GM12873 (cell line): ENCODE data around the gene C20orf204.

Source experiments
- CTCF ChIP-seq: IDR thresholded peaks from 2 replicates; pipeline ENCODE4 v1.5.1; 2012; ENCODE audit warnings: low read depth, mild to moderate bottlenecking, moderate library complexity, low read length, control low read depth; ENCODE audit not compliant: insufficient read depth; ENCODE audit errors: missing control alignments

C20orf204 gene

GRCh38 chr20:64047968-64048401 is 12.0 kb downstream of the C20orf204 start:
- no peak for TF ChIP-seq CTCF

GRCh38 chr20:64048402-64049044 is 12.5 kb downstream of the C20orf204 start:
- no peak for TF ChIP-seq CTCF

GRCh38 chr20:64049060-64049877 is 13.3 kb downstream of the C20orf204 start, which contains the start of gene SOX18:
Gene SOX18, minus strand, starts transcription at chr20:64049639. Its CDS starts 123 bp downstream, at chr20:64049516.
- no peak for TF ChIP-seq CTCF

GRCh38 chr20:64049878-64050260 is 13.9 kb downstream of the C20orf204 start:
- TF ChIP-seq CTCF = no peak

- TF ChIP-seq CTCF = no peak
Observed at GRCh38 chr20:64050261-64051032, 14.5 kb downstream of the C20orf204 start.

- no peak for TF ChIP-seq CTCF
Observed at GRCh38 chr20:64051033-64051452, 15.1 kb downstream of the C20orf204 start.

- no peak for TF ChIP-seq CTCF
Observed at GRCh38 chr20:64051561-64052325, 15.8 kb downstream of the C20orf204 start.
